PC-9 (cell line): ENCODE results near the gene KRT6C. TPM values are rescaled to one million over a fixed set of nuclear protein-coding genes. Genes with fewer than 3 reads are reported as not detected.
A peak's percentile ranks its signal among the peaks of the same experiment; 100 is the strongest.

Source experiments
- BruUV-seq: library from RNA; stranded (reverse); fragments of 400-500 nt; replicated peaks from 2 replicates; lab custom pipeline; 2021; lab: Mats Ljungman, UMichigan
- CTCF ChIA-PET: fragments of 300-600 bp; sonication (Branson Sonifier 250); formaldehyde crosslinking; loops from one replicate; lab custom pipeline; 2022; ENCODE audit warnings: antibody characterized with exemption; lab: Charles Lee
- POLR2A ChIA-PET: fragments of 300-600 bp; sonication (Branson Sonifier 250); formaldehyde crosslinking; loops from one replicate; lab custom pipeline; 2022; ENCODE audit warnings: antibody characterized with exemption; ENCODE audit not compliant: unreplicated experiment; lab: Charles Lee
- DNase-seq, 2 experiments: peaks; one replicate each; pipeline versions ENCODE4 v3.0.0 to v3.0.0-alpha.2; 2015 to 2022; ENCODE audit warnings: mixed read lengths in 1 of 2
- H2AFZ ChIP-seq: fragments of 200-600 bp; sonication (generic); 2 replicates; pipeline ENCODE4 v1.8.1; 2017; ENCODE audit warnings: antibody characterized with exemption
- H3F3A ChIP-seq: fragments of 200-600 bp; sonication (generic); 2 replicates; pipeline ENCODE4 v1.8.1; 2017; ENCODE audit warnings: antibody characterized with exemption, mild to moderate bottlenecking, low read depth; ENCODE audit not compliant: insufficient read depth
- H3K27ac ChIP-seq: fragments of 200-600 bp; sonication (generic); 2 replicates; pipeline ENCODE4 v1.6.1; 2016; ENCODE audit warnings: mixed run types
- H3K27me3 ChIP-seq: fragments of 200-600 bp; sonication (generic); 2 replicates; pipeline ENCODE4 v1.6.1; 2016; ENCODE audit warnings: low read depth, mixed run types; ENCODE audit not compliant: insufficient read depth
- H3K36me3 ChIP-seq: fragments of 200-600 bp; sonication (generic); 2 replicates; pipeline ENCODE4 v1.6.1; 2016; ENCODE audit warnings: low read depth, mixed run types
- H3K4me1 ChIP-seq: fragments of 200-600 bp; sonication (generic); replicated peaks from 2 replicates; pipeline ENCODE4 v1.6.1; 2016; ENCODE audit warnings: mixed run types; ENCODE audit not compliant: insufficient read depth
- H3K4me2 ChIP-seq: fragments of 200-600 bp; sonication (generic); 2 replicates; pipeline ENCODE4 v1.6.1; 2017; ENCODE audit warnings: mixed run types
- H3K4me3 ChIP-seq: fragments of 200-600 bp; sonication (generic); 2 replicates; pipeline ENCODE4 v1.6.1; 2016; ENCODE audit warnings: mixed run types
- H3K79me2 ChIP-seq: fragments of 200-600 bp; sonication (generic); 2 replicates; pipeline ENCODE4 v1.6.1; 2017; ENCODE audit warnings: low read depth, mixed run types
- H3K9me2 ChIP-seq: fragments of 200-600 bp; sonication (generic); 2 replicates; pipeline ENCODE4 v1.8.1; 2017; ENCODE audit warnings: mild to moderate bottlenecking; ENCODE audit not compliant: insufficient read depth
- H3K9me3 ChIP-seq: fragments of 200-600 bp; sonication (generic); 2 replicates; pipeline ENCODE4 v1.8.1; 2016; ENCODE audit warnings: low read depth; ENCODE audit not compliant: insufficient read depth
- H4K20me1 ChIP-seq: fragments of 200-600 bp; sonication (generic); 2 replicates; pipeline ENCODE4 v1.8.1; 2017; ENCODE audit not compliant: insufficient read depth
- CTCF ChIP-seq: fragments of 200-600 bp; sonication (generic); conservative IDR thresholded peaks from 2 replicates; pipeline ENCODE4 v1.6.1; 2017; ENCODE audit warnings: mixed run types, antibody characterized with exemption, mild to moderate bottlenecking, moderate library complexity
- EZH2 ChIP-seq: fragments of 200-600 bp; sonication (generic); IDR thresholded peaks from 2 replicates; pipeline ENCODE4 v1.8.0; 2017; ENCODE audit warnings: antibody characterized with exemption, low read depth
- intact Hi-C: fragments of 100-400 bp; cut with micrococcal nuclease; formaldehyde crosslinking; loops from one replicate; pipeline ENCODE4 v1.10.0; 2022; ENCODE audit not compliant: unreplicated experiment
- total RNA-seq: library from RNA; stranded (reverse); gene quantifications from 2 replicates; pipeline ENCODE4 v1.2.3, GENCODE V29; 2021

The KRT6C gene
- total RNA-seq, 1 experiment from 2014 or later, result not detected

- BruUV-seq, result no TSS peak
- no peaks in the 10 kb centered on the region for H3K36me3 ChIP-seq
- H4K20me1 ChIP-seq, result no peaks in the 10 kb centered on the region
- H3K9me2 ChIP-seq, result no peaks in the 10 kb centered on the region
- DNase-seq, result peak in 1 of 2 experiments; percentile 37
- TF ChIP-seq EZH2 (no peak), CTCF (no peak)
- peaks cover 66% of the 10 kb centered on the region for H3F3A ChIP-seq
- POLR2A ChIA-PET, result no interaction called here
- intact Hi-C loops, result no loop called here
- H2AFZ ChIP-seq, result no peak overlapping the region
- no peaks in the 10 kb centered on the region for H3K27me3 ChIP-seq
- H3K9me3 ChIP-seq, result no peaks in the 10 kb centered on the region
- peak overlapping the region; percentile 12; the same call in 1 of the 2 replicates for H3K4me2 ChIP-seq
- H3K79me2 ChIP-seq, result no peaks in the 10 kb centered on the region
- H3K4me1 ChIP-seq, result peaks cover 89% of the 10 kb centered on the region
- no peak overlapping the region for H3K4me3 ChIP-seq
- no peak overlapping the region for H3K27ac ChIP-seq
- CTCF ChIA-PET, result no interaction called here
These were observed 35.0 kb downstream of the KRT6C start for GRCh38 chr12:52438305-52439301.

GRCh38 chr12:52437508-52437907 is 36.1 kb downstream of the KRT6C start:
- Histone ChIP-seq H3K36me3 (no peaks in the 10 kb centered on the region), H3K4me2 (peak overlapping the region; percentile 56; the same call in 1 of the 2 replicates), H3K4me3 (no peak overlapping the region), H3F3A (peaks cover 57% of the 10 kb centered on the region), H3K4me1 (peaks cover 78% of the 10 kb centered on the region), H3K9me2 (no peaks in the 10 kb centered on the region), H3K27ac (peak overlapping the region; percentile 86; the same call in 1 of the 2 replicates), H3K27me3 (no peaks in the 10 kb centered on the region), H4K20me1 (no peaks in the 10 kb centered on the region), H3K79me2 (no peaks in the 10 kb centered on the region), H2AFZ (no peak overlapping the region), H3K9me3 (no peaks in the 10 kb centered on the region)
- POLR2A ChIA-PET, result no interaction called here
- DNase-seq, result no peak
- TF ChIP-seq CTCF, result no peak
- CTCF ChIA-PET, result interaction anchor here (0.6 kb wide), 1 partner anchor 389 kb away, joined by 3 read pairs; no protein-coding TSS in a partner anchor
- intact Hi-C loops, result no loop called here
- no TSS peak for BruUV-seq

GRCh38 chr12:52436828-52437474 is 36.7 kb downstream of the KRT6C start:
- no peaks in the 10 kb centered on the region for H3K27me3 ChIP-seq
- no peaks in the 10 kb centered on the region for H3K79me2 ChIP-seq
- H3K4me1 ChIP-seq, result peaks cover 72% of the 10 kb centered on the region
- H3K4me2 ChIP-seq, result peak overlapping the region; percentile 56
- CTCF ChIA-PET, result interaction anchor here (0.6 kb wide), 1 partner anchor 390 kb away, joined by 3 read pairs; no protein-coding TSS in a partner anchor
- POLR2A ChIA-PET, result interaction anchor here (0.6 to 1.1 kb wide), 3 partner anchors 56 to 288 kb away, joined by 3 to 6 read pairs (median 4); partner anchors contain the start of gene KRT6A
- intact Hi-C loops, result no loop called here
- H3K4me3 ChIP-seq, result no peak overlapping the region
- no peaks in the 10 kb centered on the region for H3K9me2 ChIP-seq
- peak overlapping the region; percentile 86 for H3K27ac ChIP-seq
- H3K9me3 ChIP-seq, result no peaks in the 10 kb centered on the region
- no peak overlapping the region for H2AFZ ChIP-seq
- no TSS peak for BruUV-seq
- no peak for DNase-seq
- H4K20me1 ChIP-seq, result no peaks in the 10 kb centered on the region
- peaks cover 51% of the 10 kb centered on the region for H3F3A ChIP-seq
- TF ChIP-seq EZH2 (no peak), CTCF (no peak)
- no peaks in the 10 kb centered on the region for H3K36me3 ChIP-seq
